ENCODE data around the gene WDTC1. TPM values are rescaled to one million over a fixed set of nuclear protein-coding genes. Genes with fewer than 3 reads are reported as not detected.
"Not testable (repeated sequence)": the region's sequence is repeated elsewhere in the genome, so short reads cannot be mapped to it uniquely, and the experiment has no call there.

The WDTC1 gene
- total and polyA plus RNA-seq, 12 donors: 14.4 to 74.3 (median 61.6) TPM

GRCh38 chr1:27201295-27201694 is 33.1 kb upstream of the WDTC1 start:
- ATAC-seq (no peak), DNase-seq (no peak)
- 94 to 95% methylated on average over 24 of the region's 24 CpGs for WGBS, 2 donors
- no peak for TF ChIP-seq CTCF (IDR thresholded peaks at IDR 0.05)
- no peaks in the 10 kb centered on the region for H3K36me3 ChIP-seq
- H3K4me3 ChIP-seq: no peak overlapping the region
- peaks cover 0 to 6% (median 0%) of the 10 kb centered on the region in 7 donors for H3K27me3 ChIP-seq
- no peaks in the 10 kb centered on the region for H3K9me3 ChIP-seq
- no peak overlapping the region for H3K27ac ChIP-seq
- H3K4me1 ChIP-seq: peaks cover 0 to 6% (median 0%) of the 10 kb centered on the region in 9 donors
- intact Hi-C loops (cut with DNase I): no loop called here

- ATAC-seq: no peak
- Histone ChIP-seq H3K27me3 (peaks cover 0 to 6% (median 0%) of the 10 kb centered on the region in 7 donors), H3K4me3 (no peak overlapping the region), H3K4me1 (no peaks in the 10 kb centered on the region), H3K36me3 (no peaks in the 10 kb centered on the region), H3K27ac (no peak overlapping the region), H3K9me3 (no peaks in the 10 kb centered on the region)
- intact Hi-C loops (cut with DNase I): no loop called here
- no peak for TF ChIP-seq CTCF (IDR thresholded peaks at IDR 0.05)
- DNase-seq: no peak
- WGBS, 2 donors: 94 to 100% methylated on average over 1 of the region's 1 CpG
Measured at GRCh38 chr1:27203946-27204345, 30.5 kb upstream of the WDTC1 start.

- intact Hi-C loops (cut with DNase I); H3K4me1 ChIP-seq; H3K27me3 ChIP-seq; ATAC-seq; H3K27ac ChIP-seq; H3K4me3 ChIP-seq; DNase-seq; H3K9me3 ChIP-seq; H3K36me3 ChIP-seq: not testable (repeated sequence)
- 76 to 88% methylated on average over 1 of the region's 1 CpG for WGBS, 2 donors
Measured at GRCh38 chr1:27207238-27207637, 27.2 kb upstream of the WDTC1 start.

- DNase-seq; ATAC-seq; H3K27me3 ChIP-seq; H3K27ac ChIP-seq; intact Hi-C loops (cut with DNase I); H3K4me1 ChIP-seq; H3K4me3 ChIP-seq; H3K9me3 ChIP-seq; H3K36me3 ChIP-seq: not testable (repeated sequence)
- WGBS, 2 donors: 84 to 87% methylated on average over 11 of the region's 11 CpGs
Measured at GRCh38 chr1:27208143-27208850, 26.1 kb upstream of the WDTC1 start.

GRCh38 chr1:27216466-27216865 is 18.0 kb upstream of the WDTC1 start:
- no peak for TF ChIP-seq CTCF (IDR thresholded peaks at IDR 0.05)
- intact Hi-C loops (cut with DNase I): no loop called here
- Histone ChIP-seq H3K27me3 (no peaks in the 10 kb centered on the region), H3K4me1 (no peaks in the 10 kb centered on the region), H3K36me3 (no peaks in the 10 kb centered on the region), H3K9me3 (no peaks in the 10 kb centered on the region), H3K27ac (no peak overlapping the region), H3K4me3 (no peak overlapping the region)
- ATAC-seq (no peak), DNase-seq (no peak)
- WGBS, 2 donors: 88 to 94% methylated on average over 7 of the region's 7 CpGs
